H9 (cell line): ENCODE data around the gene LINGO4. TPM values are rescaled to one million over a fixed set of nuclear protein-coding genes. Genes with fewer than 3 reads are reported as not detected.

Source experiments
- DNase-seq: peaks from one replicate; pipeline ENCODE4 v3.0.0-alpha.2; 2017
- H2AFZ ChIP-seq: one replicate; pipeline ENCODE4 v1.6.1; 2013; ENCODE audit warnings: mild to moderate bottlenecking, low read length, control low read depth, moderate library complexity
- H2AK5ac ChIP-seq: 2 replicates; pipeline ENCODE4 v1.6.1; 2013; ENCODE audit warnings: low read length, control low read depth, mixed read lengths; ENCODE audit not compliant: insufficient read length
- H2BK120ac ChIP-seq: one replicate; pipeline ENCODE4 v1.6.1; 2013; ENCODE audit warnings: low read depth, mild to moderate bottlenecking, low read length, control low read depth, inconsistent platforms; ENCODE audit not compliant: poor library complexity, severe bottlenecking
- H2BK12ac ChIP-seq: 2 replicates; pipeline ENCODE4 v1.6.1; 2013; ENCODE audit warnings: low read length, control low read depth, mixed read lengths, low read depth; ENCODE audit not compliant: insufficient read length
- H2BK15ac ChIP-seq: 2 replicates; pipeline ENCODE4 v1.6.1; 2013; ENCODE audit warnings: low read depth, low read length, control low read depth
- H2BK20ac ChIP-seq: one replicate; pipeline ENCODE4 v1.6.1; 2013; ENCODE audit warnings: low read depth, mild to moderate bottlenecking, low read length, control low read depth, inconsistent platforms; ENCODE audit not compliant: poor library complexity, severe bottlenecking
- H2BK5ac ChIP-seq: 2 replicates; pipeline ENCODE4 v1.6.1; 2013; ENCODE audit warnings: low read length, control low read depth, mixed read lengths; ENCODE audit not compliant: insufficient read length
- H3K14ac ChIP-seq: 2 replicates; pipeline ENCODE4 v1.6.1; 2013; ENCODE audit warnings: low read length, control low read depth; ENCODE audit not compliant: insufficient read depth
- H3K18ac ChIP-seq: 2 replicates; pipeline ENCODE4 v1.6.1; 2013; ENCODE audit warnings: low read depth, mild to moderate bottlenecking, mixed read lengths, low read length, control low read depth; ENCODE audit not compliant: insufficient read length
- H3K23ac ChIP-seq: 2 replicates; pipeline ENCODE4 v1.6.1; 2013; ENCODE audit warnings: low read length, control low read depth, mixed read lengths, low read depth; ENCODE audit not compliant: insufficient read length
- H3K23me2 ChIP-seq: 2 replicates; pipeline ENCODE4 v1.6.1; 2013; ENCODE audit warnings: low read depth, mild to moderate bottlenecking, mixed read lengths, low read length, control low read depth; ENCODE audit not compliant: insufficient read length, poor library complexity, severe bottlenecking
- H3K27ac ChIP-seq: 2 replicates; pipeline ENCODE4 v1.5.1; 2013; ENCODE audit warnings: low read length, control low read depth, mixed read lengths, low read depth; ENCODE audit not compliant: insufficient read length
- H3K27me3 ChIP-seq: 2 replicates; pipeline ENCODE4 v1.6.1; 2013; ENCODE audit warnings: low read length, control low read depth, inconsistent platforms; ENCODE audit not compliant: insufficient read depth
- H3K4ac ChIP-seq: 2 replicates; pipeline ENCODE4 v1.6.1; 2013; ENCODE audit warnings: low read depth, mild to moderate bottlenecking, control low read depth, inconsistent platforms, low read length, moderate library complexity
- H3K4me1 ChIP-seq: 2 replicates; pipeline ENCODE4 v1.6.1; 2013; ENCODE audit warnings: low read length, control low read depth, inconsistent platforms; ENCODE audit not compliant: insufficient read depth
- H3K4me2 ChIP-seq: 2 replicates; pipeline ENCODE4 v1.6.1; 2013; ENCODE audit warnings: low read length, control low read depth, mixed read lengths; ENCODE audit not compliant: insufficient read length, insufficient read depth
- H3K56ac ChIP-seq: 2 replicates; pipeline ENCODE4 v1.6.1; 2013; ENCODE audit warnings: low read depth, mild to moderate bottlenecking, mixed read lengths, low read length, control low read depth; ENCODE audit not compliant: insufficient read length
- H3K79me1 ChIP-seq: 2 replicates; pipeline ENCODE4 v1.6.1; 2013; ENCODE audit warnings: low read depth, mild to moderate bottlenecking, moderate library complexity, low read length, control low read depth, inconsistent platforms; ENCODE audit not compliant: insufficient read depth, poor library complexity, severe bottlenecking
- H3K79me2 ChIP-seq: 2 replicates; pipeline ENCODE4 v1.6.1; 2013; ENCODE audit warnings: low read length, control low read depth, inconsistent platforms; ENCODE audit not compliant: insufficient read depth
- H3K9ac ChIP-seq: 2 replicates; pipeline ENCODE4 v1.6.1; 2013; ENCODE audit warnings: low read length, control low read depth, mixed read lengths; ENCODE audit not compliant: insufficient read length; ENCODE audit errors: extremely low read depth
- H3K9me3 ChIP-seq: one replicate; pipeline ENCODE4 v1.6.1; 2013; ENCODE audit warnings: low read depth, low read length, inconsistent platforms; ENCODE audit not compliant: control insufficient read depth
- H3T11ph ChIP-seq: one replicate; pipeline ENCODE4 v1.6.1; 2013; ENCODE audit warnings: mild to moderate bottlenecking, low read length, control low read depth, inconsistent platforms
- H4K20me1 ChIP-seq: one replicate; pipeline ENCODE4 v1.6.1; 2013; ENCODE audit not compliant: control insufficient read depth, insufficient read length, insufficient read depth
- H4K5ac ChIP-seq: 2 replicates; pipeline ENCODE4 v1.6.1; 2013; ENCODE audit warnings: low read depth, mild to moderate bottlenecking, mixed read lengths, low read length, control low read depth; ENCODE audit not compliant: insufficient read length
- H4K8ac ChIP-seq: replicated peaks from 2 replicates; pipeline ENCODE4 v1.6.1; 2013; ENCODE audit warnings: low read length, control low read depth, mixed read lengths, low read depth; ENCODE audit not compliant: insufficient read length
- H4K91ac ChIP-seq: 2 replicates; pipeline ENCODE4 v1.6.1; 2013; ENCODE audit warnings: low read depth, mild to moderate bottlenecking, moderate library complexity, mixed read lengths, low read length, control low read depth; ENCODE audit not compliant: insufficient read length
- H3K27ac Mint-ChIP-seq, 3 experiments: 2 replicates in 2 of 3; 3 replicates in 1 of 3; pipeline ENCODE4 v1.8.0; 2020 to 2021; ENCODE audit warnings: mixed read lengths in 3 of 3, mild to moderate bottlenecking in 1 of 3, moderate library complexity in 1 of 3
- H3K27me3 Mint-ChIP-seq: 2 replicates; pipeline ENCODE4 v1.8.0; 2021; ENCODE audit warnings: low read depth, mild to moderate bottlenecking, moderate library complexity, mixed read lengths
- H3K36me3 Mint-ChIP-seq, 3 experiments: 2 replicates in 2 of 3; 3 replicates in 1 of 3; pipeline ENCODE4 v1.8.0; 2020 to 2021; ENCODE audit warnings: low read depth in 3 of 3, mixed read lengths in 3 of 3; ENCODE audit not compliant: insufficient read depth in 1 of 3
- H3K4me1 Mint-ChIP-seq, 2 experiments: 2 replicates each; pipeline ENCODE4 v1.8.0; 2020; ENCODE audit warnings: mixed read lengths in 2 of 2
- H3K4me3 Mint-ChIP-seq, 2 experiments: 2 replicates in 1 of 2; 3 replicates in 1 of 2; pipeline ENCODE4 v1.8.0; 2020 to 2021; ENCODE audit warnings: mild to moderate bottlenecking in 2 of 2, mixed read lengths in 2 of 2, moderate library complexity in 1 of 2
- H3K9me3 Mint-ChIP-seq, 2 experiments: 2 replicates in 1 of 2; 3 replicates in 1 of 2; pipeline ENCODE4 v1.8.0; 2020; ENCODE audit warnings: mild to moderate bottlenecking in 2 of 2, mixed read lengths in 2 of 2, moderate library complexity in 1 of 2
- WGBS: extraction: QIAGEN DNeasy Blood & Tissue Kit; methylation state at CpG from one replicate; pipeline ENCODE4 v1.1.7; 2013; ENCODE audit warnings: missing lambda C conversion rate, low lambda C conversion rate, mixed read lengths; ENCODE audit not compliant: insufficient read length; ENCODE audit errors: extremely low coverage; 5-methylcytosine and 5-hydroxymethylcytosine counted together
- total RNA-seq: library from RNA; stranded (reverse); gene quantifications from 2 replicates; pipeline ENCODE4 v1.2.1, GENCODE V29; 2021
- TF ChIP-seq, protein P1 (sequence below): fragments of 200-600 bp; sonication (generic); conservative IDR thresholded peaks from 3 replicates; pipeline ENCODE4 v1.8.0; 2021; ENCODE audit warnings: antibody characterized with exemption, mild to moderate bottlenecking

Gene LINGO4
- total RNA-seq, 1 experiment from 2014 or later: not detected

DNA sequence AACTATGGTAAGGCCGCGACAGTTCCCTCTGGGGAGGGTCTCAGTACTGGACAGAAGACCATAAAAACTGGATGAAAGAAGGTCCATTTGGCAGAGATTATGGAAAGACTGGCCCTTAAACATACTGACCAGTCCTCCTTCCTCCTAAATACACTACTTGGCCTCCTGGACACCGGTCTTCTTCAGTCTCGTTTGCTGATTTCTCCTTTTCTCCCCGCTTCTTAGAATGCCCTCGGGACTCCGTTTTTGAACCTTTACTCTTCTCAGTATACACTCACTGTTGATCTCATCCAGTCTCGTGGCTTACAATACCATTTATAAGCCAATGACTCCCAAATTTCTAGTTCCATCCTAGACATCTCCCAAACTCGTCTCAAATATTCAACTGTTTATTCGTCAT is 41.2 kb downstream of the LINGO4 start:
- Histone ChIP-seq H3K56ac (no peak overlapping the region), H3K9me3 (no peaks in the 10 kb centered on the region), H3K23me2 (peaks cover 9% of the 10 kb centered on the region), H2AFZ (no peak overlapping the region), H4K5ac (no peak overlapping the region), H3K27me3 (no peaks in the 10 kb centered on the region), H3K4ac (no peak overlapping the region), H2BK12ac (no peak overlapping the region), H2BK120ac (no peak overlapping the region), H3K79me1 (no peaks in the 10 kb centered on the region), H3K4me1 (no peaks in the 10 kb centered on the region; the same call in none of the 2 replicates), H3K79me2 (no peaks in the 10 kb centered on the region), H2BK5ac (no peak overlapping the region), H4K8ac (no peak overlapping the region), H3K9ac (peak overlapping the region; percentile 89), H2BK20ac (no peak overlapping the region), H3K23ac (no peak overlapping the region), H3K14ac (no peak overlapping the region), H3K18ac (no peak overlapping the region), H4K91ac (no peak overlapping the region), H2BK15ac (no peak overlapping the region), H3K27ac (no peak overlapping the region), H2AK5ac (no peak overlapping the region), H4K20me1 (no peaks in the 10 kb centered on the region), H3T11ph (no peak overlapping the region), H3K4me2 (peak overlapping the region; percentile 77)
- peaks cover 9 to 12% of the 10 kb centered on the region in 2 experiments for H3K4me1 Mint-ChIP-seq
- peak overlapping the region in 2 of 3 experiments; percentile 90; a peak in 5 of 7 replicates for H3K27ac Mint-ChIP-seq
- no peaks in the 10 kb centered on the region for H3K9me3 Mint-ChIP-seq
- no peaks in the 10 kb centered on the region; the same call in 1 of the 2 replicates for H3K27me3 Mint-ChIP-seq
- peak overlapping the region; percentile 77 to 95 for H3K4me3 Mint-ChIP-seq
- peaks cover 22 to 33% (median 32%) of the 10 kb centered on the region in 3 experiments; a peak in 6 of 7 replicates for H3K36me3 Mint-ChIP-seq
- TF ChIP-seq, protein P1, sequence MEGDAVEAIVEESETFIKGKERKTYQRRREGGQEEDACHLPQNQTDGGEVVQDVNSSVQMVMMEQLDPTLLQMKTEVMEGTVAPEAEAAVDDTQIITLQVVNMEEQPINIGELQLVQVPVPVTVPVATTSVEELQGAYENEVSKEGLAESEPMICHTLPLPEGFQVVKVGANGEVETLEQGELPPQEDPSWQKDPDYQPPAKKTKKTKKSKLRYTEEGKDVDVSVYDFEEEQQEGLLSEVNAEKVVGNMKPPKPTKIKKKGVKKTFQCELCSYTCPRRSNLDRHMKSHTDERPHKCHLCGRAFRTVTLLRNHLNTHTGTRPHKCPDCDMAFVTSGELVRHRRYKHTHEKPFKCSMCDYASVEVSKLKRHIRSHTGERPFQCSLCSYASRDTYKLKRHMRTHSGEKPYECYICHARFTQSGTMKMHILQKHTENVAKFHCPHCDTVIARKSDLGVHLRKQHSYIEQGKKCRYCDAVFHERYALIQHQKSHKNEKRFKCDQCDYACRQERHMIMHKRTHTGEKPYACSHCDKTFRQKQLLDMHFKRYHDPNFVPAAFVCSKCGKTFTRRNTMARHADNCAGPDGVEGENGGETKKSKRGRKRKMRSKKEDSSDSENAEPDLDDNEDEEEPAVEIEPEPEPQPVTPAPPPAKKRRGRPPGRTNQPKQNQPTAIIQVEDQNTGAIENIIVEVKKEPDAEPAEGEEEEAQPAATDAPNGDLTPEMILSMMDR: no peak
- DNase-seq: no peak
- WGBS: 100% methylated on average over 2 of the region's 10 CpGs
